ENCODE data around the gene CEP89.
"Not testable (repeated sequence)": the region's sequence is repeated elsewhere in the genome, so short reads cannot be mapped to it uniquely, and the experiment has no call there.

CEP89 gene

DNA sequence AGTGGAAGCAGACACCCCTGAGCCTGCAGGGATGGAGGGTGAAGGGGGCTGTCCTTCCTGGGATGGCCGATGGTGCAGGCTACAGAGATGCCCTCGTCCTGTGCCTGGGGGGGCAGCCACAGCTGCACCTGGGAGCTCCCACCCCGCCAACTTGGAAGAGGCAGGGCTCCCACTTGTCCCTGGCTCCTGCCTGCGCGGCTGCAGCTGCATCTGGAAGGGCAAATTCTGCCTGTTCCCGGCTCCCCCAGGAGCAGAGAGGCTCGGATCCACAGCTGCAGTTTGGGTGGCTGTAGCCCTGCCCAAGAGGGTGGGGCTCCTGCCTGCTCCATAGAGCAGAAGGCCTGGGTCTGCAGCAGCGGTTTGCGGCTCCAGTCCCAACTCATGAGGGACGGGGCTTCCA, 2.2 kb downstream of the CEP89 start:
- DNase-seq (ENCODE audit: low read depth in 1 of 2, low spot score in 1 of 2) = no peak

DNA sequence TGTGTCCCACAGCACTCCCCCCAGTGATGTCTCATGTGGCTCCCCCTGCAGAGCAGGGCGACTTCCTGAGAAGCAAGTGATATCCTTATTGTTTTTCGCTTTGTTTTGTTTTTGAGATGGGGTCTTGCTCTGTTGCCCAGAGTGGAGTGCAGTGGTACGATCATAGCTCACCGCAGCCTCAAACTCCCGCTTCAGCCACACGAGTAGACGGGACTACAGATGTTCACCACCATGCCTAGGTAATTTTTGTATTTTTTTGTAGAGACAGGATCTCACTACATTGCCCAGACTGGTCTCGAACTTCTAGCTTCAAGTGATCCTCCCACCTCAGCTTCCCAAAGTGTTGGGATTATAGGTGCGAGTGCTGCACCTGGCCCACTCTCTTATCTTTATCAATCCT, 5.0 kb downstream of the CEP89 start:
- no peak for DNase-seq (ENCODE audit: low read depth in 1 of 2, low spot score in 1 of 2)

DNA sequence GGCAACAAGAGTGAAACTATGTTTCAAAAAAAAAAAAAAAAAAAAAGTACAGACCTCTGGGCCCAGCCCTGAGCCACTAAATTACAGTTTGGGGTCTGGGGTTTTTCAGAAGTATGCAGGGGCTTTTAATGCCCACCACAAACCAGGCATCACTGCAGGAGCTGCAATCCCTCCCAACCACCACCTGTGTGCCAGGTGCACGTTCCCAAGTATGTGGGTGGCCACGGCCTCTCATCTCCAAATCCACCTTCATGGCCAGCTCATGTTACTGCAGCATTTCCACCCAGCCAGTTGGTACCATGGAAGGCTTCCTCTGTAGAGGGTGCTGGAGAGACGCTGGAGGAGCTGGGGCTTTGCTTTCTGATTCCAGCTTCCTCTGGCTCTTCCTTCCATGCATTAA, 26.5 kb downstream of the CEP89 start:
- no peak for DNase-seq (ENCODE audit: low read depth in 1 of 2, low spot score in 1 of 2)

- not testable (repeated sequence) for DNase-seq (ENCODE audit: low read depth in 1 of 2, low spot score in 1 of 2)
These were observed 30.5 kb downstream of the CEP89 start for GRCh38 chr19:32941273-32941672.

DNA sequence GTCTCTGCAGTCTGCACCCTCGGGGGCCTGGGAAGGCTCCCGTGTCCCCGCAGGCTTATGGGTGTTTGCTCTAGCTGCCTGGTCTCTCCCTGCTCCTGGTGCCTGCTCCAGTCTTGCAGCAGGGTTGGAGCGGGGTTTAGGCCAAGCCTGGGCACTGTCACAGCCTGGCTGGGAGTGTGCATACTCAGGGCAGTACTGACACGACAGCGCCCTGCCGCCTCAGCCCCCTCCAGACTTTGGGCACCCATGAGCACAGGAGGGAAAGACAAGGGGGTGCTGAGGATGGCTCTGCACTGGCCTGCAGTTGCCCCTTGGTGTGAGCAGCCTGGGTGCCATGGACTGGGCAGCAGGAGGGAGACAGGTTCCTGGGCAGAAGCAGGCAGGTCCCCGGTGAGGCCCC, 35.7 kb downstream of the CEP89 start:
- no peak for DNase-seq (ENCODE audit: low read depth in 1 of 2, low spot score in 1 of 2)

- no peak for DNase-seq (ENCODE audit: low read depth in 1 of 2, low spot score in 1 of 2)
These were observed 36.1 kb downstream of the CEP89 start for GRCh38 chr19:32935629-32936028.

GRCh38 chr19:32933571-32933970, 38.2 kb downstream of the CEP89 start:
- no peak for DNase-seq (ENCODE audit: low read depth in 1 of 2, low spot score in 1 of 2)

DNA sequence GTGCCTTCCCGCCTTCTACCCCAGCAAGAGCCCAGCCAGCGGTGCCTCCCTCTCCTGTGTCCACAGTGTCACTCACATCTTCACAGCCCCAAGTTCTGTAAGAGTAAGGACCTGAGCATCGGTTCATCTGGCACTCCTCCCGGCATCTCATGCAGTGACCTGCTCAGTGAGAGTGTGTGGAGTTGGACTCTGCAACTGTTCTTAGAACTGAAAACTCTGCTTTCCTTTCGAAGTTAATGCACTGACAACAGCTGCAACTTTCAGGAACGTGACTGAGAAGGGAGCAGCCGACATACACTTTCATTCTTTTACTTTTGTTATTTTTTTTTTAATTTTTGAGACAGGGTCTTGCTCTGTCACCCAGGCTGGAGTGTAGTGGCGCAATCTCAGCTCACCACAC, 41.2 kb downstream of the CEP89 start:
- DNase-seq (ENCODE audit: low read depth in 1 of 2, low spot score in 1 of 2) = no peak

- DNase-seq (ENCODE audit: low read depth in 1 of 2, low spot score in 1 of 2) = no peak
These were observed 43.0 kb downstream of the CEP89 start for GRCh38 chr19:32928806-32929205.

DNA sequence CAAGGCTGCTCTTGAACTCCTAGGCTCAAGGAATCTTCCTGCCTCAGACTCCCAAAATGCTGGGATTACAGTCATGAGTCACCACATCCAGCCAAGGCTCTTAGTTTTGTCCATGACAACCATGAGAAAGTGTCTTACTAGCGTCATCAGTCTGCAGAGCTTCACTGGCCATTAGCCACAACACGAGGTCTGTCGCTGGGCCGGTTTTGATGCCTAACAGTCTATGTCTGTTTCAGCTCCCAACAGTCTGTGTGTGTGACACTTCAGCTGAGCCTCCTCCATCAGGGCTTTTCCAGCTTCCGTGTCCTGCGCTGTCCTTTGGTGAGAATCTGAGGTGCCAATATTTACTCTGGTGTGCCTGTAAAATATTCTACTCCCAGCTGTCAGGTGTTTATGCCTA, 47.6 kb downstream of the CEP89 start:
- DNase-seq (ENCODE audit: low read depth in 1 of 2, low spot score in 1 of 2) = no peak

DNA sequence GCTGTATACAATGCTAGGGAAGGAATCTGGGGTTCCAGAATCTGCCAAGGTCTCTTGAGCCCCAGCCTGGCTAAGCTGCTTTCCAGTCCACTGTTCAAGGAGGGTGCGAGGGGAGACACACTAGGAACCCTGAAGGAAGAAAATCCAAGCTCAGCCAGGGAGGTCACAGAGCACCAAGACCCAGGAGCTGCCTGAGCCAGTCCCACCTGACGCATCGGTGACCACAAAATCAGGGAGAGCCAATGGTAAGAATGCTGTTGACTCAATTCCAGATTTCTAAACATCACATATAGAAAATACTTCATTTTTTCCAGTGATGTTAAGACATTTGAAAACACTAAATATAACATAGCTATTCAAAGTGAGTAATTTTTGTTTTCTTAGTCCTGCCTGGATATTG, 50.1 kb downstream of the CEP89 start:
- no peak for DNase-seq (ENCODE audit: low read depth in 1 of 2, low spot score in 1 of 2)

GRCh38 chr19:32919365-32919764, 52.4 kb downstream of the CEP89 start:
- no peak for DNase-seq (ENCODE audit: low read depth in 1 of 2, low spot score in 1 of 2)

GRCh38 chr19:32917616-32917996, 54.2 kb downstream of the CEP89 start:
- DNase-seq (ENCODE audit: low read depth in 1 of 2, low spot score in 1 of 2) = no peak

GRCh38 chr19:32916969-32917615, 54.7 kb downstream of the CEP89 start:
- DNase-seq (ENCODE audit: low read depth in 1 of 2, low spot score in 1 of 2) = no peak

DNA sequence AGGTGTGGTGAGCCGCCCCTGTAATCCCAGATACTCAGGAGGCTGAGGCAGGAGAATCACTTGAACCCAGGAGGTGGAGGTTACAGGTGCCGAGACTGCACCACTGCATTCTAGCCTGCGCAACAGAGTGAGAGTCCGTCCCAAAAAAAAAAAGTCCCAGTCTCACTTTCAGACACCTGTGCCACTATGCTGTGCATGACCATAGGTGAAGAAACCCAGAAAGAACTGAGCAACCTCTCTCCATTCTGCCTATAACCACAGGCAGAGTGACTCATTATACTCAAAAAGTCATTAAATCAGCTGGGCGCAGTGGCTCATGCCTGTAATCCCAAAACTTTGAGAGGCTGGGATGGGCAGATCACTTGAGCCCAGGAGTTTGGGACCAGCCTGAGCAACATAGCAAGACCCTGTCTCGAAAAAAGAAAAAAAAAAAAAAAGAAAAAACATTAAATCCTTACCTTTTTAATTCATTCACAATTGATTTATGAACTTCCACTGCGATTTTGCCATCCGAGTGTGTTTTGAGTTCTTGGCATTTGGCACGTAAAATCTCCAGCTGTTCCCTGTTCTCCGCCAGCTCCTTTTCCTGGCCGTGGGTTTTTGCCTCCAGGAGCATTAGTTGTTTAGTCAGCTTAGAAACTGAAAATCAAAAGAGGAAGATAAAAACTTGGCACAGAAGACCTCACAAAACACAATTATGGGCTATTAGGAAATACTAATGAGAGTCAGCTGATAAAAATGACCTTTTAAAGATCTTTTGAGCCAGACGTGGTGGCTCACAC, 56.7 kb downstream of the CEP89 start:
- DNase-seq (ENCODE audit: low read depth in 1 of 2, low spot score in 1 of 2) = no peak

- no peak for DNase-seq (ENCODE audit: low read depth in 1 of 2, low spot score in 1 of 2)
These were observed 60.3 kb downstream of the CEP89 start for GRCh38 chr19:32911467-32911866.

- DNase-seq (ENCODE audit: low read depth in 1 of 2, low spot score in 1 of 2) = no peak
These were observed 60.9 kb downstream of the CEP89 start for GRCh38 chr19:32910874-32911273.

GRCh38 chr19:32910094-32910493, 61.7 kb downstream of the CEP89 start:
- no peak for DNase-seq (ENCODE audit: low read depth in 1 of 2, low spot score in 1 of 2)

- DNase-seq (ENCODE audit: low read depth in 1 of 2, low spot score in 1 of 2) = no peak
These were observed 62.5 kb downstream of the CEP89 start for GRCh38 chr19:32909257-32909656.

DNA sequence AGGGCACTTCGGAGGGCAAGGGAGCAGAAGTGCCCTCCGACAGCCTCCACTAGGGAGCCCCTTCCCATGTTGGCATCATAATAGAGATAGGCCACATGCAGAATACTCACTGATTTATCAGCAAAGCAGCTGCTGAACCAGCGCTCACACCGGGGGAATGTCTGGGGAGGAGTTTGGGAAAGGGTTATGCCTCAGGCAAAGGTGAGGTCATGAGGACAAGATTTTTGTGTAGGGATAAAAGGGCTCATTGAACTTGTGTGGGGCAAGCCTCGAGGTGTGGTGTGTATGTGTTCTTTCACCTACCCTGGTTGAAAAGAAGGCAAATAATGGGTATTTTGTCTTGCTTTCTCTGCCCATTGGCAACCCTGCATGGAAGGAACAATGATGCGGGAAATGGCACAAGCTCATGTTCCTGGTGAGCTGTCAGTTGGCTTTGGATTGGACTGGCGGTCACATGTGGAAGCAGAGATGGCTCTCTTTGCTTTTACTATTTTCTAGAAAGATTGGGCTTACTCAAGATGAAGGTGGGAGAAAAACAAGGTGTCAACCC, 63.0 kb downstream of the CEP89 start:
- DNase-seq (ENCODE audit: low read depth in 1 of 2, low spot score in 1 of 2) = no peak

DNA sequence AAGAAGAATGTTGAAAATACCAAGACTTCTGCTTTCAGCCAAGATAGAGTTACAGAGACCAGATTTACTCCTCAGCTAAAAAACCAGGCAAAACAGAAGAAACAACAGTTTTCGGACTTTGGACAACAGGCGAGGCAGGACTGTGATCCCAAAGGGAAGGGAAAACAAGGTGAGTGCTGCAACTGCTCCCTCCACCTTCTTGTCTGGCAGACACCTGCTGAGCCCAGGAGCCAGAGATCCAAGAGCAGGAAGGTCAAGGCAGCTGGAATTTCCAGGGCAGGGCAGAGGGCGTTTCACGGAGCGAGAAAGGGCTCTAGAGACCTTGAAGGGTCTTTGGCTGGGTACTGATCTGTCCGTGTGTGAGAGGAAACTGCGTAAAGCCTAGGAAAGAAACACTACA, 69.3 kb downstream of the CEP89 start:
- DNase-seq (ENCODE audit: low read depth in 1 of 2, low spot score in 1 of 2) = no peak

GRCh38 chr19:32901504-32902161, 70.1 kb downstream of the CEP89 start:
- no peak for DNase-seq (ENCODE audit: low read depth in 1 of 2, low spot score in 1 of 2)

All from stimulated activated CD4-positive, alpha-beta T cell treated with anti-CD3 and anti-CD28 coated beads, Interleukin-15, amount 100 ng/mL, for 1 hour (primary cell).